ENCODE data around the gene MYO10.

DNA sequence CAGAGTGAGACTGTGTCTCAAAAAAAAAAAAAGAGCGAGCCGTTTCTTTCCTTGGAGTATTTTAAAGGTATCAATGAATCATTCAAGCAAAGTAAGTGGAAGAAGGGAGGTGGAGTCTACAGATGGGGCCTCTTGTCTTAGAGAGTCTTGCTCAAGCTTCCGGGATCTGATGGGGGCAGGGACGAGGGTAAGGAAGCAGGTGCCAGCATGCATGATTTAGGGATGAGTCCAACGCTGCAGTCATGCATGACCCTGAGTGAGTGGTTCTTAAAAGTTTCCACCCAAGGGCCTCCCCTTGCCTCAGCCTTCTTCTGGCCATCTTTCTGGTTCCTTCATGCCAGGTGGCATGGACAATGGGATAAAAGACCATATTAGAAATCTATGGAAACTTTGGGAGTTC lies 79.6 kb downstream of the MYO10 start:
- TF ChIP-seq YY1 (IDR thresholded peaks at IDR 0.05; ENCODE audit: insufficient read depth, insufficient read length), result no peak
- TF ChIP-seq ZNF274 (IDR thresholded peaks at IDR 0.05; ENCODE audit: low read depth, low read length), result no peak
- no peak for TF ChIP-seq SUZ12 (IDR thresholded peaks at IDR 0.05; ENCODE audit: extremely low read depth, insufficient read depth, insufficient read length)
